WTC11 (cell line): ENCODE measurements around the gene TMEM108. TPM values are rescaled to one million over a fixed set of nuclear protein-coding genes. Genes with fewer than 3 reads are reported as not detected.

Experiments used
- ATAC-seq: fragments of 200-7000 bp; cut with Tn5 transposase; 2 replicates; pipeline ENCODE4 v1.10.0; 2021; ENCODE audit warnings: mild to moderate bottlenecking, moderate library complexity
- CTCF ChIA-PET: fragments of 300-600 bp; sonication (Branson Sonifier 250); formaldehyde crosslinking; loops from one replicate; lab custom pipeline; 2021; ENCODE audit warnings: antibody characterized with exemption; lab: Charles Lee
- POLR2A ChIA-PET: fragments of 350-600 bp; sonication (Branson Sonifier 250); formaldehyde crosslinking; loops from one replicate; lab custom pipeline; 2021; ENCODE audit warnings: antibody characterized with exemption; lab: Charles Lee
- DNase-seq: peaks from one replicate; pipeline ENCODE4 v3.0.0; 2021; ENCODE audit warnings: low spot score
- H3K27ac Mint-ChIP-seq: 2 replicates; pipeline ENCODE4 v1.8.0; 2021; ENCODE audit warnings: mixed read lengths
- H3K27me3 Mint-ChIP-seq: 2 replicates; pipeline ENCODE4 v1.8.0; 2021; ENCODE audit warnings: low read depth, mild to moderate bottlenecking, moderate library complexity, mixed read lengths
- H3K36me3 Mint-ChIP-seq: 2 replicates; pipeline ENCODE4 v1.8.0; 2021; ENCODE audit warnings: mixed read lengths
- H3K4me1 Mint-ChIP-seq: 2 replicates; pipeline ENCODE4 v1.8.0; 2022; ENCODE audit warnings: mixed read lengths
- H3K4me3 Mint-ChIP-seq: 2 replicates; pipeline ENCODE4 v1.8.0; 2021; ENCODE audit warnings: mild to moderate bottlenecking, moderate library complexity, mixed read lengths
- H3K9me3 Mint-ChIP-seq: 2 replicates; pipeline ENCODE4 v1.8.0; 2021; ENCODE audit warnings: mixed read lengths
- ARID4B ChIP-seq: sonication (generic); formaldehyde crosslinking; IDR thresholded peaks from 2 replicates; pipeline ENCODE4 v1.8.0; 2023; ENCODE audit warnings: missing genetic modification reagents, mild to moderate bottlenecking, borderline replicate concordance
- ATF1 ChIP-seq: sonication (generic); formaldehyde crosslinking; IDR thresholded peaks from 2 replicates; pipeline ENCODE4 v1.8.1; 2023; ENCODE audit warnings: mild to moderate bottlenecking, moderate library complexity, missing genetic modification reagents
- CDX4 ChIP-seq: fragments of 250-450 bp; sonication (Bioruptor Pico); IDR thresholded peaks from 2 replicates; pipeline ENCODE4 v1.9.0; 2021; ENCODE audit warnings: moderate library complexity, mild to moderate bottlenecking, inconsistent platforms, borderline replicate concordance
- EMX1 ChIP-seq: fragments of 250-450 bp; sonication (Bioruptor Pico); IDR thresholded peaks from 2 replicates; pipeline ENCODE4 v1.8.0; 2021; ENCODE audit warnings: mild to moderate bottlenecking
- FOXP1 ChIP-seq: sonication (generic); formaldehyde crosslinking; IDR thresholded peaks from 2 replicates; pipeline ENCODE4 v1.8.0; 2022; ENCODE audit warnings: missing genetic modification reagents, mild to moderate bottlenecking, moderate library complexity, borderline replicate concordance
- IRF1 ChIP-seq: sonication (generic); formaldehyde crosslinking; IDR thresholded peaks from 2 replicates; pipeline ENCODE4 v1.8.0; 2023; ENCODE audit warnings: missing genetic modification reagents
- MLX ChIP-seq: sonication (generic); formaldehyde crosslinking; IDR thresholded peaks from 2 replicates; pipeline ENCODE4 v1.8.1; 2023; ENCODE audit warnings: mild to moderate bottlenecking, missing genetic modification reagents, moderate library complexity
- MYBL2 ChIP-seq: sonication (generic); formaldehyde crosslinking; IDR thresholded peaks from 2 replicates; pipeline ENCODE4 v1.8.1; 2023; ENCODE audit warnings: mild to moderate bottlenecking, moderate library complexity, missing genetic modification reagents
- NFATC4 ChIP-seq: fragments of 250-450 bp; sonication (Bioruptor Pico); IDR thresholded peaks from 2 replicates; pipeline ENCODE4 v1.9.0; 2021; ENCODE audit warnings: mild to moderate bottlenecking
- NFYB ChIP-seq: sonication (generic); formaldehyde crosslinking; conservative IDR thresholded peaks from 2 replicates; pipeline ENCODE4 v1.8.0; 2022; ENCODE audit warnings: low read depth, missing genetic modification reagents
- SP1 ChIP-seq: sonication (generic); formaldehyde crosslinking; conservative IDR thresholded peaks from 2 replicates; pipeline ENCODE4 v1.8.1; 2022; ENCODE audit warnings: missing genetic modification reagents
- TEAD4 ChIP-seq: sonication (generic); formaldehyde crosslinking; IDR thresholded peaks from 2 replicates; pipeline ENCODE4 v1.8.0; 2022; ENCODE audit warnings: mild to moderate bottlenecking, missing genetic modification reagents
- TP53 ChIP-seq: sonication (generic); formaldehyde crosslinking; IDR thresholded peaks from 2 replicates; pipeline ENCODE4 v1.8.1; 2023; ENCODE audit warnings: mild to moderate bottlenecking, missing genetic modification reagents
- ZBTB43 ChIP-seq: sonication (generic); formaldehyde crosslinking; IDR thresholded peaks from 2 replicates; pipeline ENCODE4 v1.8.1; 2023; ENCODE audit warnings: mild to moderate bottlenecking, missing genetic modification reagents
- ZNF219 ChIP-seq: sonication (generic); formaldehyde crosslinking; IDR thresholded peaks from 2 replicates; pipeline ENCODE4 v1.8.0; 2023; ENCODE audit warnings: missing genetic modification reagents, mild to moderate bottlenecking, borderline replicate concordance
- ZNF232 ChIP-seq: sonication (generic); formaldehyde crosslinking; IDR thresholded peaks from 2 replicates; pipeline ENCODE4 v1.8.0; 2022; ENCODE audit warnings: mild to moderate bottlenecking, missing genetic modification reagents
- ZNF317 ChIP-seq: sonication (generic); formaldehyde crosslinking; IDR thresholded peaks from 2 replicates; pipeline ENCODE4 v1.8.1; 2023; ENCODE audit warnings: low read depth, mild to moderate bottlenecking, moderate library complexity, missing genetic modification reagents, borderline replicate concordance
- ZNF425 ChIP-seq: fragments of 250-450 bp; sonication (Bioruptor Pico); conservative IDR thresholded peaks from 2 replicates; pipeline ENCODE4 v1.9.0; 2021; ENCODE audit warnings: mild to moderate bottlenecking
- ZNF512 ChIP-seq: sonication (generic); formaldehyde crosslinking; IDR thresholded peaks from 2 replicates; pipeline ENCODE4 v1.8.1; 2022; ENCODE audit warnings: missing genetic modification reagents, borderline replicate concordance
- total RNA-seq: library from RNA; stranded (reverse); gene quantifications from 3 replicates; pipeline ENCODE4 v1.2.3, GENCODE V29; 2021

The TMEM108 gene
- total RNA-seq, 1 experiment from 2014 or later = 14.7 TPM

GRCh38 chr3:133360476-133360875 lies 322.3 kb downstream of the TMEM108 start (continued):
- TF ChIP-seq ARID4B (no peak), SP1 (CRISPR knock-in tag) (no peak), TP53 (CRISPR knock-in tag) (no peak), NFATC4 (no peak)

- Mint-ChIP-seq H3K4me1 (peaks cover 10% of the 10 kb centered on the region), H3K9me3 (peaks cover 13% of the 10 kb centered on the region), H3K27me3 (no peaks in the 10 kb centered on the region; the same call in 1 of the 2 replicates), H3K36me3 (peaks cover 10% of the 10 kb centered on the region), H3K27ac (no peak overlapping the region), H3K4me3 (no peak overlapping the region)
- no peak for ATAC-seq
- TF ChIP-seq ZNF512 (CRISPR knock-in tag) (no peak), ATF1 (CRISPR knock-in tag) (no peak), TEAD4 (CRISPR knock-in tag) (no peak), ZNF232 (CRISPR knock-in tag) (no peak), FOXP1 (CRISPR knock-in tag) (no peak), MYBL2 (CRISPR knock-in tag) (no peak), MLX (CRISPR knock-in tag) (no peak), CDX4 (CRISPR knock-in tag) (no peak), ZBTB43 (no peak), NFYB (CRISPR knock-in tag) (no peak), ZNF425 (CRISPR knock-in tag) (no peak), IRF1 (CRISPR knock-in tag) (no peak), ZNF219 (CRISPR knock-in tag) (no peak), ZNF317 (no peak), EMX1 (CRISPR knock-in tag) (no peak)
- CTCF ChIA-PET = no interaction called here
- no peak for DNase-seq
- POLR2A ChIA-PET = no interaction called here
Observed at GRCh38 chr3:133361011-133361410, 322.8 kb downstream of the TMEM108 start.
